Mesothelial cell of epicardium (in vitro differentiated cells): ENCODE results near the gene DAW1. TPM values are rescaled to one million over a fixed set of nuclear protein-coding genes. Genes with fewer than 3 reads are reported as not detected.

ENCODE experiments used
- DNase-seq, 2 experiments: peaks; one replicate each; pipeline ENCODE4 v3.0.0; 2021; ENCODE audit warnings: low spot score in 2 of 2; ENCODE audit not compliant: unreplicated experiment in 2 of 2
- H3K27ac Mint-ChIP-seq: 2 replicates; pipeline ENCODE4 v1.8.0; 2021; ENCODE audit warnings: mixed read lengths
- H3K27me3 Mint-ChIP-seq: 2 replicates; pipeline ENCODE4 v1.8.0; 2021; ENCODE audit warnings: low read depth, mixed read lengths
- H3K36me3 Mint-ChIP-seq: 2 replicates; pipeline ENCODE4 v1.8.0; 2021; ENCODE audit warnings: mixed read lengths
- H3K4me1 Mint-ChIP-seq: 2 replicates; pipeline ENCODE4 v1.8.0; 2021; ENCODE audit warnings: mixed read lengths
- H3K4me3 Mint-ChIP-seq: 2 replicates; pipeline ENCODE4 v1.8.0; 2021; ENCODE audit warnings: mild to moderate bottlenecking, moderate library complexity, mixed read lengths
- H3K9me3 Mint-ChIP-seq: 2 replicates; pipeline ENCODE4 v1.8.0; 2021; ENCODE audit warnings: mixed read lengths
- total RNA-seq: library from RNA; stranded (reverse); gene quantifications from 3 replicates; pipeline ENCODE4 v1.2.1, GENCODE V29; 2021
- TF ChIP-seq, protein P1 (sequence below): fragments of 200-600 bp; sonication (generic); IDR thresholded peaks from one replicate; pipeline ENCODE4 v1.5.0; 2021; ENCODE audit warnings: antibody characterized with exemption; ENCODE audit not compliant: unreplicated experiment

The DAW1 gene, protein sequence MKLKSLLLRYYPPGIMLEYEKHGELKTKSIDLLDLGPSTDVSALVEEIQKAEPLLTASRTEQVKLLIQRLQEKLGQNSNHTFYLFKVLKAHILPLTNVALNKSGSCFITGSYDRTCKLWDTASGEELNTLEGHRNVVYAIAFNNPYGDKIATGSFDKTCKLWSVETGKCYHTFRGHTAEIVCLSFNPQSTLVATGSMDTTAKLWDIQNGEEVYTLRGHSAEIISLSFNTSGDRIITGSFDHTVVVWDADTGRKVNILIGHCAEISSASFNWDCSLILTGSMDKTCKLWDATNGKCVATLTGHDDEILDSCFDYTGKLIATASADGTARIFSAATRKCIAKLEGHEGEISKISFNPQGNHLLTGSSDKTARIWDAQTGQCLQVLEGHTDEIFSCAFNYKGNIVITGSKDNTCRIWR
- not detected in 3 replicates for total RNA-seq

DNA sequence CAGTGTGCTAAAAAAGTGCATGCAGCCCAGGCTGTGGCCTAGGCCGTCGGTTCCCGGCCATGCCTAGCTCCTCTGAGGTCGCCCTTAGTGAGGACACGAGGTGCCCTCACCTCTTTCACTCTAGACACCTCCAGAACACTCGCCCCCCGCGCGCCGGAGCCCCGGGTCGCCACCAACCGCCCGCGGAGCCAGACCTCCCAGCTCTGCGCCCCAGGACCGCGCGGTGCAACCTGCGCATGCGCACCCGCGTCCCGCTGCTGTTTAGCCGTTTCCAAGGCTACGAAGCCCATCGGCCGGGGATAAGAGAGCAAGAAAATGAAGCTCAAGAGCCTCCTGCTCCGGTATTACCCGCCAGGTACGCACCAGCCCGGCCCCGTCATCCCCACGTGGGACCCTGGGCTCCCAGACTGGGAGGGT is at the start of gene DAW1:
DAW1 (plus strand) TSS at position 257 of the 417 bp plus-strand sequence; CDS start at position 316, 59 bp downstream.
- H3K4me1 Mint-ChIP-seq: peaks cover 6% of the 10 kb centered on the region
- TF ChIP-seq, protein P1, sequence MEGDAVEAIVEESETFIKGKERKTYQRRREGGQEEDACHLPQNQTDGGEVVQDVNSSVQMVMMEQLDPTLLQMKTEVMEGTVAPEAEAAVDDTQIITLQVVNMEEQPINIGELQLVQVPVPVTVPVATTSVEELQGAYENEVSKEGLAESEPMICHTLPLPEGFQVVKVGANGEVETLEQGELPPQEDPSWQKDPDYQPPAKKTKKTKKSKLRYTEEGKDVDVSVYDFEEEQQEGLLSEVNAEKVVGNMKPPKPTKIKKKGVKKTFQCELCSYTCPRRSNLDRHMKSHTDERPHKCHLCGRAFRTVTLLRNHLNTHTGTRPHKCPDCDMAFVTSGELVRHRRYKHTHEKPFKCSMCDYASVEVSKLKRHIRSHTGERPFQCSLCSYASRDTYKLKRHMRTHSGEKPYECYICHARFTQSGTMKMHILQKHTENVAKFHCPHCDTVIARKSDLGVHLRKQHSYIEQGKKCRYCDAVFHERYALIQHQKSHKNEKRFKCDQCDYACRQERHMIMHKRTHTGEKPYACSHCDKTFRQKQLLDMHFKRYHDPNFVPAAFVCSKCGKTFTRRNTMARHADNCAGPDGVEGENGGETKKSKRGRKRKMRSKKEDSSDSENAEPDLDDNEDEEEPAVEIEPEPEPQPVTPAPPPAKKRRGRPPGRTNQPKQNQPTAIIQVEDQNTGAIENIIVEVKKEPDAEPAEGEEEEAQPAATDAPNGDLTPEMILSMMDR: no peak
- peak within 1 kb of the TSS; percentile 66 for H3K27ac Mint-ChIP-seq
- DNase-seq: peak; percentile 73 to 88
- H3K36me3 Mint-ChIP-seq: no peaks in the 10 kb centered on the region
- peaks cover 25% of the 10 kb centered on the region for H3K27me3 Mint-ChIP-seq
- no peaks in the 10 kb centered on the region for H3K9me3 Mint-ChIP-seq
- H3K4me3 Mint-ChIP-seq: peak within 1 kb of the TSS; percentile 59

DNA sequence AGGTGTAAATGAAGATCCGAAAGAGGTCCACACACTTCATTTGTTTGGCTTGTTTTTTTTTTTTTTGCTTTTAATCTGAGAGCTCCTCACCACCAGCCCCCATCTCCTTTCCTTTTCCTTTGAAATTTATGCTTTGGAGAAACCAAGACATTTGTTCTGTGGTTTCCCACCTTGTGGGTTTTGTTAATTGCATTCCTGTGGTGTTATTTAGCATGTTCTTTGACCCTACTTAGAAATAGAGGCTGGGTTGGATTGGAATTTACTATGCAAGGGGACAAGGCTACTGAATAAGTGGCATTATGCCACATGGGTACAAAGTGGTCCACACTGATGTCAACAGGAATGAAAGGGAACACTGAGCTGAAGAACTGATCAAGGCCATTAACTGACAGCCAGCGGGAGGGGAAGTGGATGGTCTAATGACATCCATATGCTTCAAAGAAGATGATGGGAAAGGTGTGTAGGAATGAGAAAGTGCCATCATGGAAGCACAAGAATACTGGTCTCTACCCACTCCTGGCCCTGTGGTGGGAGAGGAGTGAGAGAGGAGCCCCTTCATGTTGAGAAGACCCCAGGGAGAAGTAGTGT is 48.9 kb upstream of the DAW1 start:
- Mint-ChIP-seq H3K4me3 (no peak overlapping the region), H3K4me1 (peaks cover 15% of the 10 kb centered on the region), H3K27ac (no peak overlapping the region), H3K9me3 (no peaks in the 10 kb centered on the region), H3K27me3 (peaks cover 3% of the 10 kb centered on the region), H3K36me3 (no peaks in the 10 kb centered on the region)
- TF ChIP-seq, protein P1: no peak
- no peak for DNase-seq

DNA sequence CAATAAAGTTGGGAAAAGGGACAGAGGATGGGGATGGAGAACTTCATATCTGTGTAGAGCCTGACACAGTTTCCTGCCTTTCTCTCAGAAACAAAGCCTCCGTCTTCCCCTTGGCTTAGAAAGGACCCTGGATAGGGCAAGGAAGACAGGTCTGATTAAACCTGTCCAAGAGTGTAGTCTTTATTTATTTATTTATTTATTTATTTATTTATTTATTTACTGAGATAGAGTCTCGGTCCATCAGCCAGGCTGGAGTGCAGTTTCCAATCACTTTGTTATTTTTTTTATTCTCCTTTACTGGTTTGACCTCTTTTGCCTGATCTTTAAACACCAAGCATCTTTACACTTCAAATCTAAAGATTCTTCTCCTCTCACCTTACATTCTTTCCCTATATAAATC is 47.5 kb upstream of the DAW1 start:
- no peaks in the 10 kb centered on the region for H3K36me3 Mint-ChIP-seq
- H3K4me1 Mint-ChIP-seq: peaks cover under 1% of the 10 kb centered on the region
- H3K27me3 Mint-ChIP-seq: peaks cover 3% of the 10 kb centered on the region
- no peaks in the 10 kb centered on the region for H3K9me3 Mint-ChIP-seq
- TF ChIP-seq, protein P1: no peak
- H3K27ac Mint-ChIP-seq: no peak overlapping the region
- no peak for DNase-seq
- H3K4me3 Mint-ChIP-seq: no peak overlapping the region

DNA sequence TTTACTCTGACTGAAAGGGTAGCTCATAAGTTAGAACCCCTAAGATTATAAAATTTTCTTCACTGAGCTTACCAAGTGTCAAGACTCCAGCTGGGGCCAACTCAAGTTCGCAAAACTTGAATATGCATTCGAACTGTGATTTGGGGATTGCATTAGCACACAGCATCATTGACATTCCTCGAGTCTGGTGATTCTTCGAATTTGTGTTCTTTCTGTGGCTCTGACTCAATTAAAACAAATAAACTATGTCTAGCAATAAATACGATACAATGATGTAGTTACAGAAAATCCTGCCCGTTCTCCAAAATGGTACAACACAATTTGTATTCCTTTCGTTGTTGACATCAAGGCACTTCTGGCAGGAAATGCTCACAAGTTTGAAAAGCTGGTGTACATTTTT is 46.7 kb upstream of the DAW1 start:
- Mint-ChIP-seq H3K4me3 (no peak overlapping the region), H3K27ac (no peak overlapping the region), H3K4me1 (no peaks in the 10 kb centered on the region), H3K27me3 (peaks cover 3% of the 10 kb centered on the region), H3K9me3 (no peaks in the 10 kb centered on the region), H3K36me3 (no peaks in the 10 kb centered on the region)
- TF ChIP-seq, protein P1: no peak
- DNase-seq: no peak

DNA sequence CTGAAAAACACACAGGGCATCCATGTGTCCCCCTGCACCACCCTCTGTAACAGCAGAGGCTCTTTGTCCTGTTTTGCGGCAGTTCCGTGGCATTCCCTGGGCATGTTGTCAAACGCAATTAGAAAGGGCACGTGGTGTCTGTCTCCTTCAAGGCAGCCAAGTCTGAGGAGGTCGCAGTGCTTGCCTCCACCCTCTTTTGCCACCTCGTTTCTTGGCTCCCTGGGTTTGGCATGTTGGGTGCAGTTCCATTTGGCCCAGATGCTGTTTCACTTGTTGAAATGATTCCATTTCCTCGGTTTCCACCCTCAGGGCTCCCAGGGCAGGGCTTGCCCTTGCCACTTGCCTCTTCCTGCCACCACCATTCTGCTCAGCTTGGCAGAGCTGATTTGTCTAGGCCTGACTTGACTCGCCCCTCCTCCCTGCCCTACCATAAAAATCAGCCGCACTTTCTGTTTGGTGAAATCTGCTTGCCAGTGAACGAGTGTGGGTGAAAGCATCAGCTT is 45.4 kb upstream of the DAW1 start:
- TF ChIP-seq, protein P1: no peak
- no peaks in the 10 kb centered on the region for H3K36me3 Mint-ChIP-seq
- no peak overlapping the region for H3K4me3 Mint-ChIP-seq
- H3K27ac Mint-ChIP-seq: no peak overlapping the region
- no peaks in the 10 kb centered on the region for H3K4me1 Mint-ChIP-seq
- no peaks in the 10 kb centered on the region for H3K9me3 Mint-ChIP-seq
- DNase-seq: no peak
- H3K27me3 Mint-ChIP-seq: peaks cover 3% of the 10 kb centered on the region
